GM12874 (cell line): ENCODE measurements around the gene ZNF23.

ENCODE experiments used
- CTCF ChIP-seq: IDR thresholded peaks from 2 replicates; pipeline ENCODE4 v1.5.1; 2011; ENCODE audit warnings: low read depth, mild to moderate bottlenecking, control low read depth, low read length, moderate library complexity; ENCODE audit not compliant: insufficient read depth

Gene ZNF23

GRCh38 chr16:71480956-71481355 is 18.9 kb upstream of the ZNF23 start:
- TF ChIP-seq CTCF, result no peak

GRCh38 chr16:71479420-71479819 is 17.4 kb upstream of the ZNF23 start:
- TF ChIP-seq CTCF, result peak; percentile 30

- no peak for TF ChIP-seq CTCF
Observed at GRCh38 chr16:71476457-71477124, 14.5 kb upstream of the ZNF23 start.

- no peak for TF ChIP-seq CTCF
Observed at GRCh38 chr16:71474864-71475263, 12.8 kb upstream of the ZNF23 start.

- no peak for TF ChIP-seq CTCF
Observed at GRCh38 chr16:71473891-71474290, 11.8 kb upstream of the ZNF23 start.

GRCh38 chr16:71472931-71473330 is 10.9 kb upstream of the ZNF23 start:
- TF ChIP-seq CTCF, result no peak

GRCh38 chr16:71472051-71472450 is 10.0 kb upstream of the ZNF23 start:
- no peak for TF ChIP-seq CTCF
